ENCODE measurements around the gene CES3.

GRCh38 chr16:67015313-67015731, 54.3 kb downstream of the CES3 start:
- TF ChIP-seq, protein P1, sequence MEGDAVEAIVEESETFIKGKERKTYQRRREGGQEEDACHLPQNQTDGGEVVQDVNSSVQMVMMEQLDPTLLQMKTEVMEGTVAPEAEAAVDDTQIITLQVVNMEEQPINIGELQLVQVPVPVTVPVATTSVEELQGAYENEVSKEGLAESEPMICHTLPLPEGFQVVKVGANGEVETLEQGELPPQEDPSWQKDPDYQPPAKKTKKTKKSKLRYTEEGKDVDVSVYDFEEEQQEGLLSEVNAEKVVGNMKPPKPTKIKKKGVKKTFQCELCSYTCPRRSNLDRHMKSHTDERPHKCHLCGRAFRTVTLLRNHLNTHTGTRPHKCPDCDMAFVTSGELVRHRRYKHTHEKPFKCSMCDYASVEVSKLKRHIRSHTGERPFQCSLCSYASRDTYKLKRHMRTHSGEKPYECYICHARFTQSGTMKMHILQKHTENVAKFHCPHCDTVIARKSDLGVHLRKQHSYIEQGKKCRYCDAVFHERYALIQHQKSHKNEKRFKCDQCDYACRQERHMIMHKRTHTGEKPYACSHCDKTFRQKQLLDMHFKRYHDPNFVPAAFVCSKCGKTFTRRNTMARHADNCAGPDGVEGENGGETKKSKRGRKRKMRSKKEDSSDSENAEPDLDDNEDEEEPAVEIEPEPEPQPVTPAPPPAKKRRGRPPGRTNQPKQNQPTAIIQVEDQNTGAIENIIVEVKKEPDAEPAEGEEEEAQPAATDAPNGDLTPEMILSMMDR (IDR thresholded peaks at IDR 0.05; ENCODE audit: insufficient read depth, low read length, poor library complexity, severe bottlenecking), result no peak
- no peak for TF ChIP-seq EZH2phosphoT487 (conservative IDR thresholded peaks at IDR 0.05; ENCODE audit: low read length)
